Skeletal muscle tissue (tissue), 4 donors: ENCODE data around the gene ALG8. TPM values are rescaled to one million over a fixed set of nuclear protein-coding genes. Genes with fewer than 3 reads are reported as not detected.
"Not testable (repeated sequence)": the region's sequence is repeated elsewhere in the genome, so short reads cannot be mapped to it uniquely, and the experiment has no call there.

ENCODE experiments used
- H3K27ac ChIP-seq: one replicate; pipeline ENCODE4 v1.7.0; 2013; ENCODE audit warnings: mild to moderate bottlenecking, low read depth, low read length, inconsistent platforms
- H3K27me3 ChIP-seq, 3 donors: one replicate each; pipeline ENCODE4 v1.7.0; 2013; ENCODE audit warnings: low read length in 3 of 3; ENCODE audit not compliant: control insufficient read depth in 3 of 3, insufficient read depth in 3 of 3
- H3K36me3 ChIP-seq, 3 donors: one replicate each; pipeline ENCODE4 v1.7.0; 2013; ENCODE audit warnings: low read length in 3 of 3; ENCODE audit not compliant: control insufficient read depth in 3 of 3, insufficient read depth in 3 of 3
- H3K4me1 ChIP-seq, 3 donors: one replicate each; pipeline ENCODE4 v1.7.0; 2013; ENCODE audit warnings: low read length in 3 of 3, mild to moderate bottlenecking in 3 of 3; ENCODE audit not compliant: control insufficient read depth in 3 of 3, insufficient read depth in 3 of 3
- H3K4me3 ChIP-seq, 3 donors: one replicate each; pipeline ENCODE4 v1.7.0; 2013; ENCODE audit warnings: low read length in 3 of 3
- H3K9ac ChIP-seq, 3 donors: one replicate each; pipeline ENCODE4 v1.7.0; 2013; ENCODE audit warnings: low read length in 3 of 3, mild to moderate bottlenecking in 3 of 3, moderate library complexity in 2 of 3, low read depth in 1 of 3
- H3K9me3 ChIP-seq, 3 donors: one replicate each; pipeline ENCODE4 v1.7.0; 2013; ENCODE audit warnings: low read length in 3 of 3; ENCODE audit not compliant: control insufficient read depth in 3 of 3
- total RNA-seq: library from RNA; depleted of rRNA; stranded (reverse); fragments of >200 nt; gene quantifications from one replicate; pipeline ENCODE4 v1.2.3, GENCODE V29; 2014
- donor health status: Osteomylitis.

The ALG8 gene
- total RNA-seq, 1 donor from 2014 or later, result 57.4 TPM

DNA sequence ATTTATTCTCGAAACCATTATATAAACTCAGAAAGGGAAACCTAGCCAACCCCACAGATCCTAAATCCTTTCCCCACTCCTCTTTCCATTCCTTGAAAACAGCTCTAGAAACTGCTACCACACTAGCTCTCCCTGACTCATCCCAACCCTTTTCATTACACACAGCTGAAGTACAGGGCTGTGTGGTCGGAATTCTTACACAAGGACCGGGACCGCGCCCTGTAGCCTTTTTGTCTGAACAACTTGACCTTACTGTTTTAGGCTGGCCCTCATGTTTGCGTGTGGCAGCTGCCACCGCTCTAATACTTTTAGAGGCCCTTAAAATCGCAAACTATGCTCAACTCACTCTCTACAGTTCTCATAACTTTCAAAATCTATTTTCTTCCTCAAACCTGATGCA is 54.9 kb downstream of the ALG8 start:
- H3K4me3 ChIP-seq, H3K36me3 ChIP-seq, H3K4me1 ChIP-seq, H3K27ac ChIP-seq, H3K9me3 ChIP-seq, H3K27me3 ChIP-seq, H3K9ac ChIP-seq: not testable (repeated sequence)

DNA sequence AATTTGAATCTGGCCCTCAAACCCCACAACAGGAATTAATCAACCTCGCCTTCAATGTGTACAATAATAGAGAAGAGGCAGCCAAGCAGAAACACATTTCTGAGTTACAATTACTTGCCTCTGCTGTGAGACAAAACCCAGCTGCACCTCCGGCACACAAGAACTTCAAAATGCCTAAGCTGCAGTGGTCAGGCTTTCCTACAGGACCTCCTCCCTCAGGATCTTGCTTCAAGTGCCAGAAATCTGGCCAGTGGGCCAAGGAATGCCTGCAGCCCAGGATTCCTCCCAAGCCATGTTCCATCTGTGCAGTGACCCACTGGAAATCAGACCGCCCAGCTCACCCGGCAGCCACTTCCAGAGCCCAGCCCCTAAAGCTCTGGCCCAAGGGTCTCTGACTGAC is 56.4 kb downstream of the ALG8 start:
- H3K9ac ChIP-seq, result no peak overlapping the region

DNA sequence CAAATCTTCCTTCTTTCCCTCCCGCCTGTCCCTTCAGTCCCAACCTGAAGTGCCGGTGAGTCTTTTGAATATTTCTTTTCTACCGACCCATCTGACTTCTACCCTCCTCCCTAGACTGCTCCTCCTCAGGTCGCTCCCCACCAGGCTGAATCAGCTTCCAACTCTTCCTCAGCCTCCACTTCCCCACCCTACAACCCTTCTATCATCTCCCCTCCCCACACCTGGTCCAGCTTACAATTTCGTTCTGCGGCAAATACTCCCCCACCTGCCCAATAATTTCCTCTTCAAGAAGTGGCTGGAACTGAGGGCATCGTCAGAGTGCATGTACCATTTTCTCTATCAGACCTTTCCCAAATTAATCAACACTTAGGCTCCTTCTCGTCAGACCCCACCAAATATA is 57.3 kb downstream of the ALG8 start:
- no peak overlapping the region for H3K9ac ChIP-seq
- H3K4me1 ChIP-seq, result peaks cover 18 to 30% (median 20%) of the 10 kb centered on the region in 3 donors
- no peaks in the 10 kb centered on the region for H3K27me3 ChIP-seq
- no peaks in the 10 kb centered on the region for H3K36me3 ChIP-seq
- no peak overlapping the region for H3K27ac ChIP-seq
- no peaks in the 10 kb centered on the region for H3K9me3 ChIP-seq
- H3K4me3 ChIP-seq, result no peak overlapping the region

More for the DNA sequence above, 56.4 kb downstream of the ALG8 start:
- H3K9me3 ChIP-seq, result no peaks in the 10 kb centered on the region
- H3K4me1 ChIP-seq, result peaks cover 10 to 21% (median 12%) of the 10 kb centered on the region in 3 donors
- H3K27me3 ChIP-seq, result no peaks in the 10 kb centered on the region
- no peak overlapping the region for H3K4me3 ChIP-seq
- H3K27ac ChIP-seq, result no peak overlapping the region
- no peaks in the 10 kb centered on the region for H3K36me3 ChIP-seq

DNA sequence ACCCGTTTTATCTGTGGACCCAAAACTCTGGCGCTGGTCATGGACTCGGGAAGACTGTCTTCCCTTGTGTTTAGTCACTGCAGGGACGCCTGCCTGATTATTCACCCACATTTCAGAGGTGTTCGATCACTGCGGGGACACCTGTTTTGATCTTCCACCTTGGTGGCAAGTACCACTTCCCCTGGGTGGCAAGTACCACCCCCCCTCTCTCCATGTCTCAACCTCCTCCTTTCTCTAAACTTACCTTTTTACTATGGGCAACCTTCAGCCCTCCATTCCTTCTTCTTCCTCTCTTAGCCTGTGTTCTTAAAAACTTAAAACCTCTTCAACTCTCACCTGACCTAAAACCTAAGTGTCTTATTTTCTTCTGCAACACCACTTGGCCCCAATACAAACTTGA is 57.8 kb downstream of the ALG8 start:
- Histone ChIP-seq H3K27me3 (no peaks in the 10 kb centered on the region), H3K36me3 (no peaks in the 10 kb centered on the region), H3K4me3 (no peak overlapping the region), H3K27ac (no peak overlapping the region), H3K9me3 (no peaks in the 10 kb centered on the region), H3K4me1 (peaks cover 23 to 36% (median 25%) of the 10 kb centered on the region in 3 donors), H3K9ac (no peak overlapping the region)

DNA sequence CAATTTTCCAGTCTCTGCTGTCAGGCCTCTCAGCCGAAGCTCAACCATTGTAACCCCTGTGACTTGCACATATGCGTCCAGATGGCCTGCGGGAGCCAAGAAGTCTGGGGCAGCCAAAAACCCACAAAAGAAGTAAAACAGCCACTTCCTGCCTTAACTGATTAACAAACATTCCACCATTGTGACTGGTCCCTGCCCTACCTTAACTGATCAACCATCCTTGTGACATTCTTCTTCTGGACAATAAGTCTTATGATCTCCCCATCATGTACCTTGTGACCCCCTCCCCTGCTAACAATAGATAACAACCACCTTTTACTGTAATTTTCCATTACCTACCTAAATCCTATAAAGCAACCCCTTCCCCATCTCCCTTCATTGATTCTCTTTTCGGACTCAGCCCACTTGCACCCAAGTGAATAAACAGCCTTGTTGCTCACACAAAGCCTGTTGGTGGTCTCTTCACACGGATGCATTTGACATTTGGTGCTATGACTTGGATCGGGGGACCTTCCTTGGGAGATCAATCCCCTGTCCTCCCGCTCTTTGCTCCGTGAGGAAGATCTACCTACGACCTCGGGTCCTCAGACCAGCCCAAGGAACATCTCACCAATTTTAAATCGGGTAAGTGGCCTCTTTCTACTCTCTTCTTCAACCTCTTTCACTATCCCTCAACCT is 58.5 kb downstream of the ALG8 start:
- H3K27ac ChIP-seq, result no peak overlapping the region
- H3K4me1 ChIP-seq, result peaks cover 26 to 40% (median 26%) of the 10 kb centered on the region in 3 donors
- no peak overlapping the region for H3K4me3 ChIP-seq
- no peaks in the 10 kb centered on the region for H3K27me3 ChIP-seq
- no peaks in the 10 kb centered on the region for H3K9me3 ChIP-seq
- H3K36me3 ChIP-seq, result no peaks in the 10 kb centered on the region
- no peak overlapping the region for H3K9ac ChIP-seq

DNA sequence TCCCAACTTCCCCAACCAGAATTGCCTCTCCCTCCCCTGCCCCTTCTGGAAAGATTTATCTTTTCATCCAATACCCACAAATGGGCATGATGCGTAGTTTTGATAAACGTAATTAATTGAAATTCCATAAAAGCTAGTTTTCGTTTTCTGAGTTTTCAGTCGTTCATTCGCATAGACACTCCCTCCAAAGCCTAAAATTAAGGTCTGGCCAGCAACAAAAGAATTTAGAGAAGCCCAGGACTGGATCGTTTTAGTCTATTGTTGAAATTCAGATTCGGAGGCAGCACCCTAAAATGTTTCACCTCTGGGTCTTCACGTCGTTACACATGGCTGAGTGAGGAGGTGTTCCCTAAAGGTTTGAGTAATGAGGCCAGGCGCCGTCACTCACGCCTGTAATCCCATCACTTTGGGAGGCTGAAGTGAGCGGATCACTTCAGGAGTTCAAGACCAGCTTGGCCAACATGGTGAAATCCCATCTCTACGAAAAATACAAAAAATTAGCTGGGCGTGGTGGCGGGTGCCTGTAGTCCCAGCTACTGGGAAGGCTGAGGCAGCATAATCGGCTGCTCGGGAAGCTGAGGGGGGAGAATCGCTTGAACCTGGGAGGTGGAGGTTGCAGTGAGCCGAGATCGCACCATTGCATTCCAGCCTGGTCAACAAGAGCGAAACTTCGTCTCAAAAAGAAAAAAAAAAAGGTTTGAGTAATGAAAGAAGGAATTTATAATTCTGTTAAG is 59.2 kb downstream of the ALG8 start:
- Histone ChIP-seq H3K4me1 (peaks cover 30 to 46% (median 32%) of the 10 kb centered on the region in 3 donors), H3K27me3 (no peaks in the 10 kb centered on the region), H3K9me3 (no peaks in the 10 kb centered on the region), H3K27ac (peak overlapping the region; percentile 88), H3K9ac (peak overlapping the region; percentile 92 to 98 (median 97)), H3K4me3 (peak overlapping the region; percentile 93 to 96 (median 94)), H3K36me3 (no peaks in the 10 kb centered on the region)

DNA sequence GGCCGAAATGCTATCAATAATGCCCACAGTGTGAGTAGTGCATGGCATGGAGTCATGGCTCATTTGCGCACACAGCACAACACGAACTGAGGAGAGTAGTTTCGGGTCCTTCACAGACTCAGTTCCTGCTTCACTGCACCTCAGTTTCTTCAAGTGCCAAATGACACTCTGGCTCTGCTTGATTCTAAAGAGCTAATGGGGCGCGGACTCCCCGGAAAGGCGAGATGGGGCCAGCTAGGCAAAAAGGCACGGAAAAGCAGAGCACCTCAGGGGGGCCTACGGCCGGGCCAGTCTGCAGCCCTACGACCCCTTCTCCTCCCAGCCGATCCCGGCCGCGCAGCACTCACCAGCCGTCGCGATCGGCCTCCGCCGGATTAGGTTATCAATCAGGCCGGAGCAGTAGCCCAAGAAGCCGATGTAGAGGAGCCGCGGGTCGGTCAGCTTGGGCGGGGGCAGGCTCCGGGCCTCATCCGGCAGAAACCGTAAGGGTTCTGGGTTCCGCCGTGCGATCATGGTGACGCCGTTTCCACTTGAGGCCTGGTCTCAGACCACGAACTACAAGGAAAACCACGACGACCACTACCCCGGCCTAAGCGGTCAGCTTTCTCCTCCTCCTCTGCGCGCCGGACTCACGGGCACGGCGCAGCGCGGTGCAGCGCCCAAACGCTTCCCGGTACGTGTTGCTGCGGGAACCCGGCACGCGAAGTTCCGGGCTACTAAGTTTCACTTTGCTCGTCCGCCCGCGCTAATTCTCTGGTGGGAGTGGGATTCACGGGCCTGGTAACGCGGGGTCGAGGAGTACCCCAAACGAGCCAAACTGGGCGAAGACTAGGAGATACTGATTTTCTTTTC is 60.0 kb downstream of the ALG8 start, which contains the start of gene NDUFC2:
TSS of gene NDUFC2 (minus strand) at position 631 of the 852 bp plus-strand sequence. CDS start at position 513, 118 bp downstream.
- H3K4me3 ChIP-seq, result peak within 1 kb of the TSS; percentile 93 to 96 (median 94)
- no peaks in the 10 kb centered on the region for H3K9me3 ChIP-seq
- H3K27ac ChIP-seq, result peak within 1 kb of the TSS; percentile 88
- peaks cover 0 to 3% (median 2%) of the 10 kb centered on the region in 3 donors for H3K36me3 ChIP-seq
- H3K27me3 ChIP-seq, result no peaks in the 10 kb centered on the region
- H3K4me1 ChIP-seq, result peaks cover 30 to 50% (median 32%) of the 10 kb centered on the region in 3 donors
- peak within 1 kb of the TSS; percentile 92 to 98 (median 97) for H3K9ac ChIP-seq

DNA sequence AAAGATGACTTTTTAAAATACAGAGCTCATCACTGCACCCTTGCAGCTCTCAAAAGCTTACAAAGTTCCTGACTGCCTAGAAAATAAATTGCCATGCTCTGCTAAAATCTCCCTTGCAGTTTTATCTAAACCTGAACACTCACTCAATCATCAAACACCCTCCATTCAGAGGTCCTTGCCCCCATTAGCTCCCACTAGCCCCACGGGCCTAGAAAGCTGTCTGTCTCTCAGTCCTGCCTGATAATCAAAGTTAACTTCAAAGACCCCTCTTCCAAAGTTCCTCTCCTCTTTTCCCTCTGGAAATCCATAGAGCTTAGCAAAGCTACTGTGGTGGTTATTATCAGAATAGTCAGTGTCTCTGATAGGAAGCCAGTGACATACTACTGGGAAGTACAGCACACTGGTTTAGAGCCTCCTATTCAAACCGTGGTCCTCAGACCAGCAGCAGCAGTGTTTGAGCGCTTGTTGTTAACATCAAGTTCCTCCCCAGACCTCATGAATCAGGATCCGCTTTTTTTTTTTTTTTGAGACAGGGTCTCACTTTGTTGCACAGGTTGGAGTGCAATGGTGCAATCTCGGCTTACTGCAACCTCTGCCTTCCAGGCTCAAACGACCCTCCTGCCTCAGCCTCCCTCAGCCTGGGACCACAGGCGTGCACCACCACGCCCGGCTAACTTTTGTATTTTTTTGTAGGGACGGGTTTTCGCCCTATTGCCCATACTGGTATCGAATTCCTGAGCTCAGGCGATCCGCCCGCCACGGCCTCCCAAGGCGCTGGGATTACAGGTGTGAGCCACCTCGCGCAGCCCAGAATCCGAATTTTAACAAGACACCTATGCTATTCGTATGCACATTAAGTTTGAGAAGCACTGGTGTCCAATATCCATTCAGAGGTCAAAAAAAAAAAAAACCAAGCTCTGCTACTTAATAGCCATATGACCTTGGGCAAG is 60.9 kb downstream of the ALG8 start:
- Histone ChIP-seq H3K27ac (peak overlapping the region; percentile 88), H3K36me3 (peaks cover 0 to 3% (median 2%) of the 10 kb centered on the region in 3 donors), H3K4me1 (peaks cover 30 to 50% (median 32%) of the 10 kb centered on the region in 3 donors), H3K9ac (peak overlapping the region; percentile 92 to 98 (median 97)), H3K9me3 (no peaks in the 10 kb centered on the region), H3K4me3 (peak overlapping the region; percentile 93 to 96 (median 94)), H3K27me3 (no peaks in the 10 kb centered on the region)

DNA sequence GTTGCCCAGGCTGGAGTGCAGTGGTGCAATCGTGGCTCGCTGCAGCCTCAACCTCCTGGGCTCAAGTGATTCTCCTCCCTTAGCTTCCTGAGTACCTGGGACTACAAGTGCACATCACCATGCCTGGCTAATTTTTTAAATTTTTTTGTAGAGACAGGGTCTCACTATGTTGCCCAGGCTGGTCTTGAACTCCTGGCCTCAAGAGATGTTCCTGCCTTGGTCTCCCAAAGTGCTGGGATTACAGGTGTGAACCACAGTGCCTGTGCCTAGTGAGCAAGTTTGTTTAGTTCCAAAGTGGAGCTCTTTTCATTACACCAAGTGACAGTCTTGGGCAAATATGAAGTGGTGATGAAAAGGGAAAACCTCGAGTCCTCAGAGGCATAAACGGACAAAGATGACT is 61.8 kb downstream of the ALG8 start:
- H3K4me3 ChIP-seq, result peak overlapping the region in 2 of 3 donors; percentile 94 to 96
- not testable (repeated sequence) for H3K9me3 ChIP-seq, H3K36me3 ChIP-seq, H3K27ac ChIP-seq, H3K27me3 ChIP-seq
- H3K9ac ChIP-seq, result peak overlapping the region in 1 of 3 donors; percentile 98
- peaks cover 30 to 50% (median 32%) of the 10 kb centered on the region in 3 donors for H3K4me1 ChIP-seq
